ENCODE data around the gene LCE1A.

LCE1A gene

GRCh38 chr1:152827173-152827572 is at the start of gene LCE1A:
LCE1A (plus strand) TSS chr1:152827473; CDS start chr1:152827473, 0 bp downstream.
- TF ChIP-seq CTCF (conservative IDR thresholded peaks at IDR 0.05; ENCODE audit: low read length): no peak
- DNase-seq (ENCODE audit: low read depth): no peak
- H3K4me3 ChIP-seq (ENCODE audit: low read length): no peak within 1 kb of the TSS

- TF ChIP-seq CTCF (conservative IDR thresholded peaks at IDR 0.05; ENCODE audit: low read length): peak; percentile 29; the same call in 1 of the 2 replicates
- no peak overlapping the region for H3K4me3 ChIP-seq (ENCODE audit: low read length)
- peak; percentile 7 for DNase-seq (ENCODE audit: low read depth)
Observed at GRCh38 chr1:152777510-152778137, 49.6 kb upstream of the LCE1A start.

- H3K4me3 ChIP-seq (ENCODE audit: low read length): no peak overlapping the region
- no peak for TF ChIP-seq CTCF (conservative IDR thresholded peaks at IDR 0.05; ENCODE audit: low read length)
- no peak for DNase-seq (ENCODE audit: low read depth)
Observed at GRCh38 chr1:152783095-152783494, 44.2 kb upstream of the LCE1A start.

GRCh38 chr1:152786077-152786476 is 41.2 kb upstream of the LCE1A start, which contains the start of gene LCE1E:
LCE1E (plus strand) TSS chr1:152786257; CDS start chr1:152787300, 1,043 bp downstream.
- TF ChIP-seq CTCF (conservative IDR thresholded peaks at IDR 0.05; ENCODE audit: low read length): no peak
- H3K4me3 ChIP-seq (ENCODE audit: low read length): no peak within 1 kb of the TSS
- no peak for DNase-seq (ENCODE audit: low read depth)

- TF ChIP-seq CTCF (conservative IDR thresholded peaks at IDR 0.05; ENCODE audit: low read length): no peak
- DNase-seq (ENCODE audit: low read depth): no peak
- H3K4me3 ChIP-seq (ENCODE audit: low read length): no peak overlapping the region
Observed at GRCh38 chr1:152795686-152796085, 31.6 kb upstream of the LCE1A start.

GRCh38 chr1:152796421-152796820 is 30.9 kb upstream of the LCE1A start, which contains the start of gene LCE1D:
LCE1D (plus strand) TSS chr1:152796721; CDS start chr1:152797795, 1,074 bp downstream.
- DNase-seq (ENCODE audit: low read depth): no peak
- no peak for TF ChIP-seq CTCF (conservative IDR thresholded peaks at IDR 0.05; ENCODE audit: low read length)
- H3K4me3 ChIP-seq (ENCODE audit: low read length): no peak within 1 kb of the TSS

- no peak for TF ChIP-seq CTCF (conservative IDR thresholded peaks at IDR 0.05; ENCODE audit: low read length)
- no peak for DNase-seq (ENCODE audit: low read depth)
- H3K4me3 ChIP-seq (ENCODE audit: low read length): no peak overlapping the region
Observed at GRCh38 chr1:152801333-152801732, 25.9 kb upstream of the LCE1A start.
